Measurements from ENCODE around the gene TFB1M.

The TFB1M gene

GRCh38 chr6:155267411-155267810 lies 46.9 kb downstream of the TFB1M start:
- in situ Hi-C loops (cut with MboI; ENCODE audit: low sequenced_read_pairs), result no loop called here

GRCh38 chr6:155265843-155266535 lies 48.3 kb downstream of the TFB1M start:
- in situ Hi-C loops (cut with MboI; ENCODE audit: low sequenced_read_pairs), result no loop called here

GRCh38 chr6:155264693-155265320 lies 49.5 kb downstream of the TFB1M start:
- in situ Hi-C loops (cut with MboI; ENCODE audit: low sequenced_read_pairs), result no loop called here

- in situ Hi-C loops (cut with MboI; ENCODE audit: low sequenced_read_pairs), result no loop called here
Observed at GRCh38 chr6:155263373-155264063, 50.8 kb downstream of the TFB1M start, which contains the start of gene CLDN20. Gene CLDN20, plus strand, starts transcription at chr6:155264013. Its CDS starts 11,707 bp downstream, at chr6:155275720.

GRCh38 chr6:155262655-155263054 lies 51.6 kb downstream of the TFB1M start:
- in situ Hi-C loops (cut with MboI; ENCODE audit: low sequenced_read_pairs), result no loop called here

GRCh38 chr6:155261111-155261900 lies 53.0 kb downstream of the TFB1M start:
- in situ Hi-C loops (cut with MboI; ENCODE audit: low sequenced_read_pairs), result no loop called here

- in situ Hi-C loops (cut with MboI; ENCODE audit: low sequenced_read_pairs), result no loop called here
Observed at GRCh38 chr6:155260686-155261085, 53.6 kb downstream of the TFB1M start.

- in situ Hi-C loops (cut with MboI; ENCODE audit: low sequenced_read_pairs), result no loop called here
Observed at GRCh38 chr6:155259897-155260296, 54.4 kb downstream of the TFB1M start.

GRCh38 chr6:155259204-155259603 lies 55.1 kb downstream of the TFB1M start:
- in situ Hi-C loops (cut with MboI; ENCODE audit: low sequenced_read_pairs), result no loop called here

GRCh38 chr6:155257796-155258195 lies 56.5 kb downstream of the TFB1M start:
- in situ Hi-C loops (cut with MboI; ENCODE audit: low sequenced_read_pairs), result no loop called here

GRCh38 chr6:155256122-155256795 lies 58.0 kb downstream of the TFB1M start:
- in situ Hi-C loops (cut with MboI; ENCODE audit: low sequenced_read_pairs), result no loop called here

GRCh38 chr6:155254139-155254538 lies 60.1 kb downstream of the TFB1M start:
- in situ Hi-C loops (cut with MboI; ENCODE audit: low sequenced_read_pairs), result no loop called here

- in situ Hi-C loops (cut with MboI; ENCODE audit: low sequenced_read_pairs), result no loop called here
Observed at GRCh38 chr6:155253337-155253736, 60.9 kb downstream of the TFB1M start.

GRCh38 chr6:155252581-155252980 lies 61.7 kb downstream of the TFB1M start:
- in situ Hi-C loops (cut with MboI; ENCODE audit: low sequenced_read_pairs), result no loop called here

- in situ Hi-C loops (cut with MboI; ENCODE audit: low sequenced_read_pairs), result no loop called here
Observed at GRCh38 chr6:155250701-155251381, 63.4 kb downstream of the TFB1M start.

GRCh38 chr6:155248008-155249001 lies 66.0 kb downstream of the TFB1M start:
- in situ Hi-C loops (cut with MboI; ENCODE audit: low sequenced_read_pairs), result no loop called here

- in situ Hi-C loops (cut with MboI; ENCODE audit: low sequenced_read_pairs), result no loop called here
Observed at GRCh38 chr6:155247618-155248007, 66.7 kb downstream of the TFB1M start.

- in situ Hi-C loops (cut with MboI; ENCODE audit: low sequenced_read_pairs), result no loop called here
Observed at GRCh38 chr6:155246825-155247224, 67.5 kb downstream of the TFB1M start.

GRCh38 chr6:155245831-155246230 lies 68.5 kb downstream of the TFB1M start:
- in situ Hi-C loops (cut with MboI; ENCODE audit: low sequenced_read_pairs), result no loop called here

Measured in HL-60/S4 treated with retinoic acid at 250 ng/mL for 4 days and 3 days (cell line).